Esophagus muscularis mucosa (tissue), 4 donors: ENCODE data around the gene LAMA3. TPM values are rescaled to one million over a fixed set of nuclear protein-coding genes. Genes with fewer than 3 reads are reported as not detected.
A peak's percentile ranks its signal among the peaks of the same experiment; 100 is the strongest.

ENCODE experiments used
- DNase-seq: peaks from one replicate; pipeline ENCODE4 v3.0.0-alpha.2; 2017; ENCODE audit errors: extremely low spot score
- H3K27ac ChIP-seq, 4 donors: fragments of 200-600 bp; sonication (generic); replicated peaks in 1 of 4; 1 replicate in 3 of 4; 2 replicates in 1 of 4; pipeline ENCODE4 v1.5.1; 2016 to 2019; ENCODE audit warnings: mild to moderate bottlenecking in 1 of 4
- H3K27me3 ChIP-seq, 4 donors: fragments of 200-600 bp; sonication (generic); one replicate each; pipeline versions ENCODE4 v1.5.1 to v1.6.0; 2016 to 2019
- H3K36me3 ChIP-seq, 4 donors: fragments of 200-600 bp; sonication (generic); one replicate each; pipeline ENCODE4 v1.5.1; 2016 to 2019
- H3K4me1 ChIP-seq, 4 donors: fragments of 200-600 bp; sonication (generic); one replicate each; pipeline ENCODE4 v1.5.1; 2016 to 2019
- H3K4me3 ChIP-seq, 4 donors: fragments of 200-600 bp; sonication (generic); 1 replicate in 2 of 4; 2 replicates in 2 of 4; pipeline ENCODE4 v1.5.1; 2016 to 2019; ENCODE audit warnings: mild to moderate bottlenecking in 4 of 4, moderate library complexity in 1 of 4
- H3K9me3 ChIP-seq, 4 donors: fragments of 200-600 bp; sonication (generic); 1 replicate in 3 of 4; 2 replicates in 1 of 4; pipeline ENCODE4 v1.5.1; 2016 to 2019
- EP300 ChIP-seq: sonication (generic); formaldehyde crosslinking; IDR thresholded peaks from one replicate; pipeline ENCODE4 v1.6.1; 2017; ENCODE audit warnings: antibody characterized with exemption
- POLR2A ChIP-seq: fragments of 450-650 bp; IDR thresholded peaks from one replicate; pipeline ENCODE4 v1.6.1; 2017; ENCODE audit warnings: antibody characterized with exemption, moderate library complexity, mild to moderate bottlenecking, low read depth
- POLR2AphosphoS5 ChIP-seq, 2 donors: sonication (generic); formaldehyde crosslinking; IDR thresholded peaks; one replicate each; pipeline ENCODE4 v1.6.1; 2017; ENCODE audit warnings: antibody characterized with exemption in 2 of 2
- WGBS: methylation state at CpG from one replicate; pipeline ENCODE4 v1.1.5; 2018; 5-methylcytosine and 5-hydroxymethylcytosine counted together
- intact Hi-C: fragments of 100-400 bp; cut with DNase I; formaldehyde crosslinking; loops from one replicate; pipeline ENCODE4 v1.15.1; 2023
- total RNA-seq, 4 donors: library from RNA; depleted of rRNA; stranded (reverse); fragments of >200 nt; gene quantifications; one replicate each; pipeline versions ENCODE4 v1.1.0 to v1.2.1, GENCODE V29; 2016
- TF ChIP-seq, protein P1 (sequence below), 3 experiments: fragments of 200-600 bp in 2 of 3; fragments of 450-650 bp in 1 of 3; sonication (generic) in 2 of 3; IDR thresholded peaks; one replicate each; pipeline ENCODE4 v1.5.1; 2017 to 2019; ENCODE audit warnings: antibody characterized with exemption in 3 of 3, mild to moderate bottlenecking in 2 of 3, moderate library complexity in 1 of 3

LAMA3 gene, protein sequence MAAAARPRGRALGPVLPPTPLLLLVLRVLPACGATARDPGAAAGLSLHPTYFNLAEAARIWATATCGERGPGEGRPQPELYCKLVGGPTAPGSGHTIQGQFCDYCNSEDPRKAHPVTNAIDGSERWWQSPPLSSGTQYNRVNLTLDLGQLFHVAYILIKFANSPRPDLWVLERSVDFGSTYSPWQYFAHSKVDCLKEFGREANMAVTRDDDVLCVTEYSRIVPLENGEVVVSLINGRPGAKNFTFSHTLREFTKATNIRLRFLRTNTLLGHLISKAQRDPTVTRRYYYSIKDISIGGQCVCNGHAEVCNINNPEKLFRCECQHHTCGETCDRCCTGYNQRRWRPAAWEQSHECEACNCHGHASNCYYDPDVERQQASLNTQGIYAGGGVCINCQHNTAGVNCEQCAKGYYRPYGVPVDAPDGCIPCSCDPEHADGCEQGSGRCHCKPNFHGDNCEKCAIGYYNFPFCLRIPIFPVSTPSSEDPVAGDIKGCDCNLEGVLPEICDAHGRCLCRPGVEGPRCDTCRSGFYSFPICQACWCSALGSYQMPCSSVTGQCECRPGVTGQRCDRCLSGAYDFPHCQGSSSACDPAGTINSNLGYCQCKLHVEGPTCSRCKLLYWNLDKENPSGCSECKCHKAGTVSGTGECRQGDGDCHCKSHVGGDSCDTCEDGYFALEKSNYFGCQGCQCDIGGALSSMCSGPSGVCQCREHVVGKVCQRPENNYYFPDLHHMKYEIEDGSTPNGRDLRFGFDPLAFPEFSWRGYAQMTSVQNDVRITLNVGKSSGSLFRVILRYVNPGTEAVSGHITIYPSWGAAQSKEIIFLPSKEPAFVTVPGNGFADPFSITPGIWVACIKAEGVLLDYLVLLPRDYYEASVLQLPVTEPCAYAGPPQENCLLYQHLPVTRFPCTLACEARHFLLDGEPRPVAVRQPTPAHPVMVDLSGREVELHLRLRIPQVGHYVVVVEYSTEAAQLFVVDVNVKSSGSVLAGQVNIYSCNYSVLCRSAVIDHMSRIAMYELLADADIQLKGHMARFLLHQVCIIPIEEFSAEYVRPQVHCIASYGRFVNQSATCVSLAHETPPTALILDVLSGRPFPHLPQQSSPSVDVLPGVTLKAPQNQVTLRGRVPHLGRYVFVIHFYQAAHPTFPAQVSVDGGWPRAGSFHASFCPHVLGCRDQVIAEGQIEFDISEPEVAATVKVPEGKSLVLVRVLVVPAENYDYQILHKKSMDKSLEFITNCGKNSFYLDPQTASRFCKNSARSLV (N-terminal part only)
- 10 to 100 TPM in 3 of 4 donors, 1 to 10 TPM in 1; 7.5 to 12.9 (median 11.7) TPM for total RNA-seq

DNA sequence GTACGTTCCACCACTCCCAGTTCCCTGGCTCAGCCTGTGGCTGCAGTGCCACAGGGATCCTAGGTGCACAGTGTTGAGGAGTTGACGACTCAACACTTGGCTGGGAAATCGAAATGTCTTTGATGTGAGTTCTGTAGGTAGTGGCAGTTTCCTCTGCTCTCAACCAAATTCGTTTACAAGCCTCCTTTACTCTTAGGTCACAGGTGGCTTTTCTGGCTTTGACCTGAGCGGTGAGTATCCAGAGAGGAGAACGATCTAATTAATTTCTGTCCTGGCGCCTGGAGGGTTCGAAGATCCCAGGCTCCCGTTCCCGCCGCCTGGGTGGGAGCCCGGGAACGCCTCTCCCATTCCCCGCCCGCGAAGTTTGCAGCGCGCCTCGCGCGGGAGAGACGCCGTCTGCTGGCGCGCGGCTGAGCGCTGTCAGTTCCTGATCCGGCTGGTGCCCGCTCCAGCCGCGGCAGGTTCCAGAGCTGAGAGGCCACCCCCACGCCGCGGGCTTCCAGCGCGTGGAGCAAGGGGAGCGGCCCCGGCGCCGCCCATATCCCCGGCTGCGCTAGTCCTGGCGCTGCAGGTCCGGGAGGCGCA lies at the start of gene LAMA3:
LAMA3 (plus strand) TSS at position 423 of the 585 bp plus-strand sequence. CDS start 231 bp downstream, outside the sequence.
- Histone ChIP-seq H3K36me3 (no peaks in the 10 kb centered on the region), H3K4me1 (peaks cover 7 to 27% (median 24%) of the 10 kb centered on the region in 4 donors), H3K4me3 (peak within 1 kb of the TSS; percentile 67 to 85 (median 72)), H3K27ac (peak within 1 kb of the TSS; percentile 66 to 80 (median 69)), H3K27me3 (peaks cover 0 to 11% (median 0%) of the 10 kb centered on the region in 4 donors), H3K9me3 (no peaks in the 10 kb centered on the region)
- intact Hi-C loops, result loop anchor here (5.0 kb wide), 1 partner anchor 67 kb away; no protein-coding TSS in a partner anchor
- no peak for DNase-seq
- 0% methylated on average over 16 of the region's 45 CpGs for WGBS
- TF ChIP-seq POLR2AphosphoS5 (IDR thresholded peaks at IDR 0.05) (peak; percentile 63 to 68), EP300 (no peak)
- TF ChIP-seq, protein P1, sequence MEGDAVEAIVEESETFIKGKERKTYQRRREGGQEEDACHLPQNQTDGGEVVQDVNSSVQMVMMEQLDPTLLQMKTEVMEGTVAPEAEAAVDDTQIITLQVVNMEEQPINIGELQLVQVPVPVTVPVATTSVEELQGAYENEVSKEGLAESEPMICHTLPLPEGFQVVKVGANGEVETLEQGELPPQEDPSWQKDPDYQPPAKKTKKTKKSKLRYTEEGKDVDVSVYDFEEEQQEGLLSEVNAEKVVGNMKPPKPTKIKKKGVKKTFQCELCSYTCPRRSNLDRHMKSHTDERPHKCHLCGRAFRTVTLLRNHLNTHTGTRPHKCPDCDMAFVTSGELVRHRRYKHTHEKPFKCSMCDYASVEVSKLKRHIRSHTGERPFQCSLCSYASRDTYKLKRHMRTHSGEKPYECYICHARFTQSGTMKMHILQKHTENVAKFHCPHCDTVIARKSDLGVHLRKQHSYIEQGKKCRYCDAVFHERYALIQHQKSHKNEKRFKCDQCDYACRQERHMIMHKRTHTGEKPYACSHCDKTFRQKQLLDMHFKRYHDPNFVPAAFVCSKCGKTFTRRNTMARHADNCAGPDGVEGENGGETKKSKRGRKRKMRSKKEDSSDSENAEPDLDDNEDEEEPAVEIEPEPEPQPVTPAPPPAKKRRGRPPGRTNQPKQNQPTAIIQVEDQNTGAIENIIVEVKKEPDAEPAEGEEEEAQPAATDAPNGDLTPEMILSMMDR (IDR thresholded peaks at IDR 0.05), result peak in 2 of 3 experiments; percentile 8 to 40

DNA sequence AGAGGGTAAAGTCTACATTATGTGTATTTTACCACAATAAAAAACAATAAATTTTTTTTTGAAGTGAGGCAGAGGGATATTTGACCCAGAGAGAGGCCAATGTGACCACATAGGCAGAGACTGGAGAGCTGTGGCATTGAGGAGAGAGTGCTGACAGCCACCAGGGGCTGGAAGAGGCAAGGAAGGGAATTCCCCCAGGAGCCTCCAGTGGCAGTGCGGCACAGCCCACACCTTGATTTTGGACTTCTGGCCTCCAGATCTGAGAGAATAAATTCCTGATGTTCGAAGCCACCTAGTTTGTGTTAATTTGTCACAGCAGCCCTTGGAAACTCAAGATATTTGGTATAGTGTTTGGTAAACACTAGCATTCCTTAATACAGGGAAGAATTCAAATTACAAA lies 49.2 kb upstream of the LAMA3 start:
- Histone ChIP-seq H3K36me3 (no peaks in the 10 kb centered on the region), H3K9me3 (no peaks in the 10 kb centered on the region), H3K27me3 (no peaks in the 10 kb centered on the region), H3K4me1 (peaks cover 0 to 6% (median 0%) of the 10 kb centered on the region in 4 donors), H3K4me3 (no peak overlapping the region), H3K27ac (no peak overlapping the region)
- intact Hi-C loops, result no loop called here
- 88% methylated on average over 2 of the region's 2 CpGs for WGBS
- no peak for DNase-seq
- no peak for TF ChIP-seq POLR2A
- TF ChIP-seq POLR2AphosphoS5 (IDR thresholded peaks at IDR 0.05), result no peak
- TF ChIP-seq, protein P1 (IDR thresholded peaks at IDR 0.05), result no peak
- TF ChIP-seq EP300, result no peak

DNA sequence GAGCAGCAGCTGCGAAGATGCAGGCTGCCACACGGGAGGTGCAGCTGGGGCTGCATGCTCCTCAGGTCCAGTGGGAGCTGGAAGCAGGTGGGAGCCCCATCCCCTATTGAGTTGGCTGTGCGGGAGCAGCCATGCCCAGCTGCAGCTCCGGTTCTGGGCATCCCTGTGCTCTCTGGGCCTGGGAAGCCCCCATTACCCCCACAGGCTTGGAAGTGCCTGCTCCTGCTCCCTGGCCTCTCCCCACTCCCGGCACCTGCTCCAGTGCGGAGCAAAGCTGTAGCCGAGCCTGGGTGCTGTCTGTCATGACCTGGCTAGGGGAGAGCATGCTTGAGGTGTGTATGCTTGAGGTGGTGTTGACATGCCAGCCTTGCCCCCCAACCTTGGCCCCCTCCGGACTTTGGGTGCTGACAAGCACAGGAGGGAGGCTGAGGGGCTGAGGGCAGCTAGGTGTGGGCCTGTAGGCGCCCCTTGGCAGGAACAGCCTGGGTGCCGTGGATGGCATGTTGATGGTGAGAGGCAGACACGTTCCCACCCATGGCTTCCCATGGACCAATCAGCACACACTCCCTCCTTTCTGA lies 48.0 kb upstream of the LAMA3 start:
- Histone ChIP-seq H3K27me3 (no peaks in the 10 kb centered on the region), H3K4me1 (peaks cover 0 to 6% (median 0%) of the 10 kb centered on the region in 4 donors), H3K4me3 (no peak overlapping the region), H3K36me3 (no peaks in the 10 kb centered on the region), H3K9me3 (no peaks in the 10 kb centered on the region), H3K27ac (no peak overlapping the region)
- intact Hi-C loops, result no loop called here
- WGBS, result 95% methylated on average over 7 of the region's 11 CpGs
- no peak for DNase-seq
- no peak for TF ChIP-seq POLR2A
- TF ChIP-seq EP300, result no peak
- TF ChIP-seq, protein P1 (IDR thresholded peaks at IDR 0.05), result no peak
- TF ChIP-seq POLR2AphosphoS5 (IDR thresholded peaks at IDR 0.05), result no peak
